Adrenal gland (tissue), 12 donors: ENCODE results near the gene HAPSTR1. TPM values are rescaled to one million over a fixed set of nuclear protein-coding genes. Genes with fewer than 3 reads are reported as not detected.

Source experiments
- DNase-seq, 7 donors: peaks; one replicate each; pipeline ENCODE4 v3.0.0-alpha.2; 2019 to 2020
- H3K27ac ChIP-seq, 5 donors: fragments of 200-600 bp; sonication (generic) in 4 of 5; 1 replicate in 3 of 5; 2 replicates in 2 of 5; pipeline versions ENCODE4 v1.5.1 to v1.8.0; 2016 to 2020; ENCODE audit warnings: mild to moderate bottlenecking in 1 of 5
- H3K27me3 ChIP-seq: fragments of 200-600 bp; 2 replicates; pipeline ENCODE4 v1.8.0; 2021
- H3K36me3 ChIP-seq, 2 donors: fragments of 200-600 bp; replicated peaks in 1 of 2; 1 replicate in 1 of 2; 2 replicates in 1 of 2; pipeline versions ENCODE4 v1.5.1 to v1.8.0; 2018 to 2022
- H3K4me1 ChIP-seq, 2 donors: fragments of 200-600 bp; replicated peaks in 1 of 2; 1 replicate in 1 of 2; 2 replicates in 1 of 2; pipeline versions ENCODE4 v1.5.1 to v1.8.0; 2018 to 2021
- H3K4me3 ChIP-seq, 4 donors: fragments of 200-600 bp; sonication (generic) in 3 of 4; one replicate each; pipeline ENCODE4 v1.5.1; 2016 to 2018
- H3K9me3 ChIP-seq, 3 donors: fragments of 200-600 bp; sonication (generic) in 1 of 3; replicated peaks in 1 of 3; 1 replicate in 2 of 3; 2 replicates in 1 of 3; pipeline versions ENCODE4 v1.5.1 to v1.8.0; 2016 to 2021
- POLR2A ChIP-seq, 2 donors: fragments of 450-650 bp; IDR thresholded peaks; one replicate each; pipeline ENCODE4 v1.6.1; 2017; ENCODE audit warnings: antibody characterized with exemption in 2 of 2, mild to moderate bottlenecking in 2 of 2, moderate library complexity in 1 of 2
- WGBS, 4 donors: extraction: QIAGEN DNeasy Blood & Tissue Kit in 2 of 4; methylation state at CpG; one replicate each; pipeline versions ENCODE4 v1.1.5 to v1.1.7; 2013 to 2017; 5-methylcytosine and 5-hydroxymethylcytosine counted together
- intact Hi-C, 2 donors: fragments of 100-400 bp; cut with DNase I; formaldehyde crosslinking; loops; one replicate each; pipeline versions ENCODE4 v1.14.1 to v1.15.0; 2022 to 2023
- polyA plus RNA-seq, 3 donors: library from polyadenylated mRNA; stranded (reverse); fragments of 200-250 nt in 2 of 3; fragments of 350-450 nt in 1 of 3; fragmentation: Illumina TruSeq in 1 of 3; extraction: RNeasy Lipid Tissue Mini Kit (QIAGEN cat#74804) in 1 of 3; gene quantifications; one replicate each; pipeline ENCODE4 v1.2.3, GENCODE V29; 2013 to 2014
- total RNA-seq, 9 donors: library from RNA; depleted of rRNA in 4 of 9; stranded (reverse); fragments of >200 nt in 4 of 9; fragments of 120-200 nt in 1 of 9; fragmentation: NEBNext Ultra II Directional in 1 of 9; extraction: Animal tissue kit (Norgen Biotek cat#: 25700) in 1 of 9; gene quantifications; one replicate each; pipeline versions ENCODE4 v1.1.0 to v1.2.4, GENCODE V29; 2013 to 2023
- TF ChIP-seq, protein P1 (sequence below), 6 experiments: fragments of 450-650 bp in 4 of 6; fragments of 200-600 bp in 2 of 6; sonication (generic) in 1 of 6; IDR thresholded peaks; 1 replicate in 5 of 6; 2 replicates in 1 of 6; pipeline versions ENCODE4 v1.5.1 to v1.8.0; 2016 to 2021; ENCODE audit warnings: antibody characterized with exemption in 6 of 6, mild to moderate bottlenecking in 2 of 6, moderate library complexity in 1 of 6
- donor health status: healthy with polysubstance abuse.
- donor health status: Bipolar disorder and iron deficiency.
- donor health status: DM: yes; HTN: yes; CAD: no.
- donor health status: DM: no; HTN: no; CAD: no.
- donor health status: DM: no; HTN: no; CAD: no.
- donor health status: DM: yes; HTN: yes; CAD: no.

Gene HAPSTR1
- total and polyA plus RNA-seq, 12 donors = 5.8 to 93.2 (median 60.1) TPM

DNA sequence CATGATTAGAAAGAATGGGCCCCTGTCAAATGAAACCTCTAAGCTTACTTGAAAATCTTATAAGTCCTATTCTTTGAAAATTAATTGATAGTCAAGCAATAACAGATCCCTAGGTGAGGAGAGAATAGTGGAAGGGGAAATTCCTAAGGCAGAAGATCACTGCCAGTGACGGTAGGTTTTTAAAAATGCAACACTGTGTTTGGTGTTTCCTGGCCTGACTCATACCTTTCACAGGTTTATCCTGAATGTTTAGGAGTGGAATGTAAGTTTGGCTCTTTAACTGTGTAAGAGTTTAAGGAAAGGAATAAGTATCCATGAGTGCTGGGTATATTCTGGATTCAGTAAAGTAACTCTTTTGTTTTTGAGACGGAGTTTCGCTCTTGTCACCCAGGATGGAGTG, 23.8 kb downstream of the HAPSTR1 start:
- TF ChIP-seq, protein P1, sequence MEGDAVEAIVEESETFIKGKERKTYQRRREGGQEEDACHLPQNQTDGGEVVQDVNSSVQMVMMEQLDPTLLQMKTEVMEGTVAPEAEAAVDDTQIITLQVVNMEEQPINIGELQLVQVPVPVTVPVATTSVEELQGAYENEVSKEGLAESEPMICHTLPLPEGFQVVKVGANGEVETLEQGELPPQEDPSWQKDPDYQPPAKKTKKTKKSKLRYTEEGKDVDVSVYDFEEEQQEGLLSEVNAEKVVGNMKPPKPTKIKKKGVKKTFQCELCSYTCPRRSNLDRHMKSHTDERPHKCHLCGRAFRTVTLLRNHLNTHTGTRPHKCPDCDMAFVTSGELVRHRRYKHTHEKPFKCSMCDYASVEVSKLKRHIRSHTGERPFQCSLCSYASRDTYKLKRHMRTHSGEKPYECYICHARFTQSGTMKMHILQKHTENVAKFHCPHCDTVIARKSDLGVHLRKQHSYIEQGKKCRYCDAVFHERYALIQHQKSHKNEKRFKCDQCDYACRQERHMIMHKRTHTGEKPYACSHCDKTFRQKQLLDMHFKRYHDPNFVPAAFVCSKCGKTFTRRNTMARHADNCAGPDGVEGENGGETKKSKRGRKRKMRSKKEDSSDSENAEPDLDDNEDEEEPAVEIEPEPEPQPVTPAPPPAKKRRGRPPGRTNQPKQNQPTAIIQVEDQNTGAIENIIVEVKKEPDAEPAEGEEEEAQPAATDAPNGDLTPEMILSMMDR (IDR thresholded peaks at IDR 0.05) = no peak
- no peak for TF ChIP-seq POLR2A (IDR thresholded peaks at IDR 0.05)
- intact Hi-C loops = no loop called here
- 68 to 89% (median 83%) methylated on average over 3 of the region's 3 CpGs for WGBS, 4 donors
- Histone ChIP-seq H3K4me3 (no peak overlapping the region), H3K36me3 (peaks cover 0 to 27% of the 10 kb centered on the region in 2 donors), H3K27me3 (no peaks in the 10 kb centered on the region), H3K4me1 (peaks cover 17 to 70% of the 10 kb centered on the region in 2 donors), H3K9me3 (no peaks in the 10 kb centered on the region), H3K27ac (no peak overlapping the region)
- no peak for DNase-seq

DNA sequence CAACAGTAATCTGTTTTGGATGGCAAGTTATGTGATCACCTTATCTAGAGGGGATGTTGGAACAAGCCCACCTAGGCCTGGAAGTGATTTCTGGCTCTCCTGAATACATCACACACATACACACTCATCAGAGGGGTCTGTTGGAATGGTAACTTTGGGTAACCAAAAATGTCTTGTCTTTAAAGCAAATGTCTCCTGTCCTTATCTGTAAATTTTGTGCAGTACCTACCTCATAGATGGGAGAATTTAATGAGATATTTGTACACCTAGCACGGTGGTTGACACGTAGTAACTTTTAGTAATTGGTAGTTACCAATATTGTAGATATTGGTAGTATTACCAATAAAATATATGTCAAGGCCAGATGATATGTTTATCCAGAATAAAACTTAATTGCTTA, 24.7 kb downstream of the HAPSTR1 start:
- H3K36me3 ChIP-seq = peaks cover 0 to 27% of the 10 kb centered on the region in 2 donors
- TF ChIP-seq POLR2A (IDR thresholded peaks at IDR 0.05) = no peak
- no peaks in the 10 kb centered on the region for H3K27me3 ChIP-seq
- no peak overlapping the region for H3K4me3 ChIP-seq
- intact Hi-C loops = no loop called here
- DNase-seq = no peak
- no peaks in the 10 kb centered on the region for H3K9me3 ChIP-seq
- H3K4me1 ChIP-seq = peaks cover 9 to 67% of the 10 kb centered on the region in 2 donors
- WGBS, 4 donors = 96 to 97% (median 97%) methylated on average over 2 of the region's 2 CpGs
- no peak overlapping the region for H3K27ac ChIP-seq

DNA sequence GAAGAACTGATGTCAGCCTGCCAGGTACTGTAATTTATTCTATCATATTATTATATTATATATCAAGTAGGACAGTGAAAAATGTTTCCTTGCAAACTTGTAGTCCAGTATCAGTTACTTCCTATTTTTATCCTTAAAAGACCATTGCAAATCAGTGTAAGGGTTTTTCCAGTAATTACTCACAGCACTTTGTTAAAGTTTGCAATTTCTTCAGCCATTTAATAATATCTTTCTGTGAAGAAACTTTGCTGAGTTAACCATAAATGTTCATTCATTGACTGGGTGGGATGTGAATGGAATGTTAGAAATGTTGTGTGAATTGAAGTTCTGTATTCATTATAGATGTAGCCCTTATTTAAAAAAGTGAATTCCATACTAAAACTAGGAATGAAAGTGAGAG, 26.7 kb downstream of the HAPSTR1 start:
- intact Hi-C loops = no loop called here

DNA sequence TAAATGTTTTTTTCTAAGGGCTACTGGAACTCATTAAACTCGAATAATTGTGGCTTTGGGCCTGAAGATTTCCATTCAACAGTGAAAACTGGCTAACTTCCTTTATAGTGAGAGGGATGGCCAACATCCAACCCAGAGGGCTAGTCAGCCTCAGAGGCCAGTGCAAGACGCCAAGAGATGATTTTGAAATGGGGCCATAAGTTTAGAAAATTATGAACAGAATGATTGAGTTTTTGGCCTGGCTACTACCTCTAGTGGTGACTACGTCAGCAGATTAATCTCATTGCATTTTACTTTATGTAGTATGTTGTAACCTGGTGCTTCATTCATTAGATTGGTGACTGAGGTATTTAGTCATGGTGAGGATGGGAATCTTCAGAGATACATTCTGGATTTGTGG, 28.4 kb downstream of the HAPSTR1 start:
- peaks cover 0 to 40% of the 10 kb centered on the region in 2 donors for H3K4me1 ChIP-seq
- peaks cover 0 to 52% of the 10 kb centered on the region in 2 donors for H3K36me3 ChIP-seq
- peak overlapping the region in 1 of 5 donors; percentile 60 for H3K27ac ChIP-seq
- H3K9me3 ChIP-seq = no peaks in the 10 kb centered on the region
- no peak overlapping the region for H3K4me3 ChIP-seq
- intact Hi-C loops = no loop called here
- WGBS, 4 donors = 23 to 41% (median 34%) methylated on average over 3 of the region's 3 CpGs
- DNase-seq = peak in 5 of 7 donors; percentile 26 to 65 (median 53)
- H3K27me3 ChIP-seq = no peaks in the 10 kb centered on the region
- no peak for TF ChIP-seq POLR2A (IDR thresholded peaks at IDR 0.05)
- TF ChIP-seq, protein P1 (IDR thresholded peaks at IDR 0.05) = peak in 1 of 6 experiments; percentile 14

More for the DNA sequence above, 26.7 kb downstream of the HAPSTR1 start:
- DNase-seq = no peak
- Histone ChIP-seq H3K27me3 (no peaks in the 10 kb centered on the region), H3K9me3 (no peaks in the 10 kb centered on the region), H3K27ac (no peak overlapping the region), H3K36me3 (peaks cover 0 to 45% of the 10 kb centered on the region in 2 donors), H3K4me3 (no peak overlapping the region), H3K4me1 (peaks cover 0 to 50% of the 10 kb centered on the region in 2 donors)
- TF ChIP-seq, protein P1 (IDR thresholded peaks at IDR 0.05) = no peak

DNA sequence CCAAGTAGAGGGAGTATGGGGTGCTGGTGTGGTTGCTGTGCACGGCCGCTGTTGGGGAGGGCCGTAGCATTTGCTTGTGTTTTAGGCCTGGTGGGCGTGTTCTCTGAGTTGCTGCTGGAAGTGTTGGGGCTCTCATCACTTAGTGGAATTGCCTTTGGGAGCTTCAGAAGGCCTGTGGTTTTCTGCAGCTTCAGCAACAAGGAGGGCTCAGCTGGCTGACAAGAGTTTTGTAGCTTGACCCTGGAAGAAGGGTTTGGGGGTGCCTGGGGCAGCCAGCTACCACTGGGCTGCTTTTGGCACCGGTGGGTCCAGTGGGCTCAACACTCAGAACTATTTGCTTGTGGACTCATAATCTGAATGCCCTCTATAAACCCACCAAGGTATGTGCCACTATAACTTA, 30.9 kb downstream of the HAPSTR1 start:
- Histone ChIP-seq H3K9me3 (no peaks in the 10 kb centered on the region), H3K36me3 (peaks cover 0 to 40% of the 10 kb centered on the region in 2 donors), H3K27me3 (no peaks in the 10 kb centered on the region), H3K4me1 (peaks cover 0 to 37% of the 10 kb centered on the region in 2 donors), H3K4me3 (no peak overlapping the region), H3K27ac (no peak overlapping the region)
- TF ChIP-seq POLR2A (IDR thresholded peaks at IDR 0.05) = no peak
- TF ChIP-seq, protein P1 (IDR thresholded peaks at IDR 0.05) = no peak
- 80 to 92% (median 87%) methylated on average over 1 to 5 of the region's 5 CpGs for WGBS, 4 donors
- intact Hi-C loops = no loop called here
- DNase-seq = peak in 1 of 7 donors; percentile 45
